GM12892 (cell line): ENCODE data around the gene APOF.

Experiments used
- POLR2A ChIP-seq: IDR thresholded peaks from 2 replicates; pipeline ENCODE4 v1.6.1; 2011; ENCODE audit warnings: low read depth, low read length, control low read depth
- POLR2AphosphoS5 ChIP-seq: IDR thresholded peaks from 2 replicates; pipeline ENCODE4 v1.6.1; 2011; ENCODE audit warnings: low read depth, low read length, control low read depth

- TF ChIP-seq POLR2AphosphoS5 = no peak
- TF ChIP-seq POLR2A = no peak
Observed at GRCh38 chr12:56311003-56311402, 51.7 kb downstream of the APOF start.
